ENCODE measurements around the gene FOXN1. TPM values are rescaled to one million over a fixed set of nuclear protein-coding genes. Genes with fewer than 3 reads are reported as not detected.

The FOXN1 gene
- total RNA-seq, 1 donor from 2014 or later: not detected

DNA sequence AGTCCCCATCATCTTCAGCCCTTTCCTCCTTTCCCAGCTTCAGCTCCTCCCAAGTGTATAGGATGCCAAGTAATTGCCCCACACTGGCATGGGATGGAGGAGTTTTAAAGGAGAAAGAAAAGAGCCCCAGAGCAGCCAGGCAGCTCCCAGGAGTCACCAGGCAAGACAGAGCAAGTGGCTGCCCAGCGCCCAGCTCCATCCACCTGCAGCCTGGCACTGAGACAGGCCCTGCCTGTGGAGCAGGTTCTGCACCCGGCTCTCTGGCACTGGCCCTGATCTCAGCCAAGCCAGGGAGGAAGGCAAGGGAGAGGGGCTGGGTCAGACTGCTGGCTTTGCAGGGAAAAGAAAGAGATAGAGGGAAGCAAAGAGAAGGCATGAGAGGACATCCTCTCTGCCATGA lies 21.7 kb downstream of the FOXN1 start:
- no peak for DNase-seq

- no peak for DNase-seq
Observed at GRCh38 chr17:28528327-28529012, 22.3 kb downstream of the FOXN1 start.

GRCh38 chr17:28529013-28529400 lies 22.9 kb downstream of the FOXN1 start:
- DNase-seq: no peak

DNA sequence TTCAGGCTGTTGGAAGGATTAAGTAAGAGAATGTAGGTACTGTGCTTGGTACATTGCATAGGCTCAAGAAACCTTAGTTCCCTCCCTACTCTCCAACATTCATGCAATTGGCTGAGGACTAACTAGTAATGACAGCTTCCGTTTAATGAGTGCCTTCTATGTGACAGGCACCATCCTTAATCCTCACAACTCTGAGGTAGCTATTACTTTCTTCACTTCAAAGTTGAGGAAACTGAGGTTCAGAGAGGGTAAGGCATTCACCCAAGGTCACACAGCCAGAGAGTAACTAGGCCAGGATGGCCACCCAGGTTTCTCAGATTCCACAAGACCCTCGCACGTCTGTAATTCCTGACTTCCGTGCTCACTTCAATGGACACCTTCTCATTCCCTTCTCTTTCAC lies 24.1 kb downstream of the FOXN1 start:
- no peak for DNase-seq

- DNase-seq: no peak
Observed at GRCh38 chr17:28530926-28531325, 24.8 kb downstream of the FOXN1 start.

GRCh38 chr17:28532050-28532960 lies 26.2 kb downstream of the FOXN1 start:
- DNase-seq: no peak

GRCh38 chr17:28533091-28533807 lies 27.1 kb downstream of the FOXN1 start:
- no peak for DNase-seq

- no peak for DNase-seq
Observed at GRCh38 chr17:28534740-28535375, 28.7 kb downstream of the FOXN1 start.

DNA sequence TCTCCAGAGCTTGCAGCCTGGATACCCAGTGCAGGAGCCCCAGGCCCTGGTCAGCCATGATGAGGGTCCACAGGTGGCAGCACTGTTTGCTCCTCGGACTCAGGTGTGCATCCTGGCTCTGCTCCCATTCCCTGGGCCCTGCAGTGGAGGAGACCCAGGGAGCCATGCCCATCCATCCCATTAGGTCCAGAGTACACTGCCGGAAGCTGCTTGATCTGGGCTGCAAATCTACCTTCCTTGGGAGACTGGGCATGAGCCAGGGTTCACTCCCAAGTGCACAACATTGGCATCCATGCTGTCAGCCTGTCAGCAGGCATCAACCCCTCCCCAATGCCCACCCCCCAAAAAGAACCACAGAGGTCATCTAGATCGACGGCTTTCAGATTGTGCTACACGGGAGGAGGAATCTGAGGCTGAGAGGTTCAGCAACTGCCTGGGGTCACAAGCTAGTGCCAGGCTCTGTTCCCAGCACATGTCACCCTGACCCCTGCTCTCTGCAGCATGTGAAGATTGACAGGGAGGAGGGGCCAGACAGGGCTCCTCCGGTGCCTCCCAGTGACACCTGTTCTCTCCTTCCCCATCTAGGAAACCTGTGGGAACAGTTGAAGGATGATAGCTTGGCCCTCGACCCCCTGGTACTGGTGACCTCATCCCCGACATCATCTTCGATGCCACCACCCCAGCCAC lies 30.5 kb downstream of the FOXN1 start:
- no peak for DNase-seq

GRCh38 chr17:28537219-28537610 lies 31.1 kb downstream of the FOXN1 start:
- no peak for DNase-seq

DNA sequence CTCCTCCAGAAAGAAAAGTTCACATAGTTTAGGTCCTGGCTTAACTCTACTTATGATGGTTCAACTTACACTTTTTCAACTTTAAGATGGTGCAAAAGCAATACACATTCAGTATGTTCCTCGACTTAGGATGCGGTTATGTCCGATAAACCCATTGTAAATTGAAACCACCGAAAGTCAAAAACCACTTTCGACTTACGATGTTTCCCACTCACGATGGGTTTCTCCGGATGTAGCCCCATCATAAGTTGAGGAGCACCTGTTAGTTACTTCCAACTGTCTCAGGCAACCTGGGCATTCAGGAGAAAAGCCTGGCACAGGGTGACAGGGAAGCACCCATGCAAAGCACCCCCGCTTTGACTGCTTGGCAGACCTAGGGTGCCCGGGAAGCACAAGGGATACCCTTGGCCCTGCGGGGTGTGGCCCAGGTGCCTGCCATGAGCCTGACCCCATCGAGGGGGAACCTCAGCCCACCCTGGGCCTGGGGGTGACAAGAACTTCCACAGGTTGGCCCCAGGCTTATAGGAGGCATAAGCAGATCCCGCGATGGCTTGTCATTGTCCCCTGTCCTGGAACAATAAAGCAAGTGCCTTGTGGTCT lies 32.2 kb downstream of the FOXN1 start:
- no peak for DNase-seq

DNA sequence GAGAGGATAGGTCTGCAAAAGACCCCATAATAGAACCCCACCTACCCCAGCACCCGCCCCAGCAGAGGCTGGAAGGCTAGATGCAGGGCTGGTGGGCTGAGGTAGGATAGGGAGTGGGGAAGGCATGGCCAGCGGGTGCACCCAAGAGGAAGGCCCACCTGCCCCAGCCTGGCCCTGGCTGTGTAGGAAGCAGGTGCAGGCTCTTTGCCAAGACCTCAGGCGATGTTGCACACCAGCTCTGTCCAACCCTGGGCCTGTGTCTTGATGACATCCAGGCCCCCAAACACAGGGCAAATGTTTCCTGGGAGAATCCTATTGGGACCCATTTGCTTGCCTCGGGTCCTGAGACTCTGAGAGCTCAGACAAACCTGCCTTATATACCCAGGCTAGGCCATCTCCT lies 34.1 kb downstream of the FOXN1 start:
- no peak for DNase-seq

DNA sequence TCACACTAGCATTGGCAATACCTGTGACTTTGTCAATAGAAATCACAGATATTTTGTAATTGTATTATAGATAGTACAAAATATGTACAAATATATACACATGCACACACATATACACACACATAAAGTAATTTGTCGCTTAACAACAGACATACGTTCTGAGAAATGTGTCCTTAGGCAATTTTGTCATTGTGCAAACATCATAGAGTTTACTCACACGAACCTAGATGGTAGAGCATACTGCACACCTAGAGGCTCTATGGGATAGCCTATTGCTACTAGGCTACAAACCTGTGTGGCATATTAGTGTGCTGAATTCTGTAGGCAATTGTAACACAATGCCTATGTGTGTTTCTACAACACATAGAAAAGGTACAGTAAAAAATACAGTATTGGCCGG lies 35.3 kb downstream of the FOXN1 start:
- DNase-seq: no peak

GRCh38 chr17:28544402-28545140 lies 38.4 kb downstream of the FOXN1 start:
- no peak for DNase-seq

- no peak for DNase-seq
Observed at GRCh38 chr17:28545141-28545503, 39.0 kb downstream of the FOXN1 start.

GRCh38 chr17:28545787-28546415 lies 39.8 kb downstream of the FOXN1 start:
- DNase-seq: no peak

DNA sequence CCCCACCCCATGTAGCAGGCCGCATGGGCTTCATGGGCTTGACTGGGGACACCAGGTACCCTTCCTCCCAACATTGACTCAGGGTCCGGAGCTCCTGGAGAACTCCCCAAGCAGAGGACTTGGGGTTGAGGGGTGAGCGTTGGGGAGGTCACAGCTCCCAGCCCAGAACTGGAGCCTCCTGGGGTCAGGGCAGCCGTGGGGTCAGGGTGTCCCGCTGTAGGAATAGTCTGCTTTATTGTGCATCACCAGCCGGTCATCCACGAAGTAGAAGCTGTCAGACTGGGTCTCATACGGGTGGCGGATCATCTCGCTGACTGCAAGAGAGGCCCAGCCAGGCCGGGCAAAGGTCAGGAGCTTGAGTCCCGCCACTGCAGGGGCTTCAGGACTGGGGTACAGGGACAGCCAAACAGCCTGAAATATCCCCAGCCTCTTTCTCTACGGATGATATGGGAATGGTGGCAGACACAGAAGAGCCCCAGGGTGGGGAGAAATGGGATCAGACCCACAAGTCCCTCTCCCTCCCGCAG lies 41.0 kb downstream of the FOXN1 start:
- DNase-seq: no peak

- DNase-seq: peak; percentile 88
Observed at GRCh38 chr17:28547623-28548416, 41.7 kb downstream of the FOXN1 start.

DNA sequence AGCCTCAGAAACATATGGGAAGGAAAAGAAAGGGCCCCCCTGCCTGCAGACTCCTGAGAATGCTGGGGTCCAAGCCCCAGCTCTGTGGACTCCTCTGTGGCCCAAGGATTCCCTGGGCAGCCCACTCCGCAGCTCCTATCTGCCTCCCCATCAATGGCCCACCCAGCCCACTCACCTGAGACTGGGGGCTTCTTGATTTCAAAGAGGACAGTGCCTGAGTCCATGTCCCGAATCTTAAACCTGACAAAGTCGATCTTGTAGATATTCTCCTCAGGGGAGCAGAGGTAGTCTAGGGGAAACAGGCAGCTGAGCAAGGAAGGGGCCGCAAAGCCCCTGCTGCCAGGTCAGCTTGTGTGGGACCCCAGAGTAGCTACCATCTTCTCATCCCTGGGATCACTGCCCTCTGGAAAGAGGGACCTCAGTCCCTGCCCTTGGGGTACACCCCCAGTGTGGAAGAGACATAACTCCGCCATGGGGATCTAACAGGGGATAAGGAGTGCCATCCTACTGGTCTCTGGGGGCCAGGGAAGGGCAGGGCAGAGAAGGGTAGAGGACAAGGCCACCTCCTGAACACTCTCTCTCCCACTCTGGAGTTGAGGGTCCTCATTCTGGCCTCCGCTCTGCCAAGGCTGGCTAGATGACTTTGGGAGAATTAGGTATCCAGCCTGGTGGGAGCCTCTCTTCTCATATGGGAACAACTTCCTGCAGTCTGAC lies 42.4 kb downstream of the FOXN1 start:
- DNase-seq: no peak
